Measurements from ENCODE around the gene SMG9. TPM values are rescaled to one million over a fixed set of nuclear protein-coding genes. Genes with fewer than 3 reads are reported as not detected.

Gene SMG9
- total and polyA plus RNA-seq, 4 donors: 5.4 to 8.9 (median 5.8) TPM

DNA sequence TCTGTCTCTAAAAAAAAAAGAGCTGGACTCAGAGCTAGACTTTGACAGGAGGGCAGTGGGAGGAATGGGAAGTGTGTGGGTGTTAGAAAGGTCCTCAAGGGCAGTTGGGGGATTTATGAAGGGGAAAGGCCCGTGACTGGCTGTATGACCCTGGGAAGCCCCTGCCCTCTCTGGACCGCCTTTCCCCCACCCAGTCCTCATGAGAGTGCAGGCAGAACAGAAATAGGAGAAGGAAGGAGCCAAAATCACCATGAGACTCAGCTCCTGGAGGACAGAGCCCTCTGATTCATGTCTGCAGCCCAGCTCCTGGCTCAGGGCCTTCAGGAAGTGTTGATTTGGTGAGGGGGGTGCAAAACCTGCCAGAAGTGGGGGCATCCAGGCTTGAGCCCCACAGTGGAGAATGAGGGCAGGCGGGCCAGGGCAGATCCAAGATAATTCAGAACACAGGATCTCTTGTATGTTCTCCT, 8.7 kb upstream of the SMG9 start:
- no peak overlapping the region for H3K27ac ChIP-seq (ENCODE audit: low read depth in 1 of 2, low read length in 2 of 2)
- TF ChIP-seq, protein P1, sequence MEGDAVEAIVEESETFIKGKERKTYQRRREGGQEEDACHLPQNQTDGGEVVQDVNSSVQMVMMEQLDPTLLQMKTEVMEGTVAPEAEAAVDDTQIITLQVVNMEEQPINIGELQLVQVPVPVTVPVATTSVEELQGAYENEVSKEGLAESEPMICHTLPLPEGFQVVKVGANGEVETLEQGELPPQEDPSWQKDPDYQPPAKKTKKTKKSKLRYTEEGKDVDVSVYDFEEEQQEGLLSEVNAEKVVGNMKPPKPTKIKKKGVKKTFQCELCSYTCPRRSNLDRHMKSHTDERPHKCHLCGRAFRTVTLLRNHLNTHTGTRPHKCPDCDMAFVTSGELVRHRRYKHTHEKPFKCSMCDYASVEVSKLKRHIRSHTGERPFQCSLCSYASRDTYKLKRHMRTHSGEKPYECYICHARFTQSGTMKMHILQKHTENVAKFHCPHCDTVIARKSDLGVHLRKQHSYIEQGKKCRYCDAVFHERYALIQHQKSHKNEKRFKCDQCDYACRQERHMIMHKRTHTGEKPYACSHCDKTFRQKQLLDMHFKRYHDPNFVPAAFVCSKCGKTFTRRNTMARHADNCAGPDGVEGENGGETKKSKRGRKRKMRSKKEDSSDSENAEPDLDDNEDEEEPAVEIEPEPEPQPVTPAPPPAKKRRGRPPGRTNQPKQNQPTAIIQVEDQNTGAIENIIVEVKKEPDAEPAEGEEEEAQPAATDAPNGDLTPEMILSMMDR (IDR thresholded peaks at IDR 0.05; ENCODE audit: low read depth, low read length, missing input control): no peak
- TF ChIP-seq, protein P2, sequence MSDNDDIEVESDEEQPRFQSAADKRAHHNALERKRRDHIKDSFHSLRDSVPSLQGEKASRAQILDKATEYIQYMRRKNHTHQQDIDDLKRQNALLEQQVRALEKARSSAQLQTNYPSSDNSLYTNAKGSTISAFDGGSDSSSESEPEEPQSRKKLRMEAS (IDR thresholded peaks at IDR 0.05): no peak
- TF ChIP-seq, protein P3, sequence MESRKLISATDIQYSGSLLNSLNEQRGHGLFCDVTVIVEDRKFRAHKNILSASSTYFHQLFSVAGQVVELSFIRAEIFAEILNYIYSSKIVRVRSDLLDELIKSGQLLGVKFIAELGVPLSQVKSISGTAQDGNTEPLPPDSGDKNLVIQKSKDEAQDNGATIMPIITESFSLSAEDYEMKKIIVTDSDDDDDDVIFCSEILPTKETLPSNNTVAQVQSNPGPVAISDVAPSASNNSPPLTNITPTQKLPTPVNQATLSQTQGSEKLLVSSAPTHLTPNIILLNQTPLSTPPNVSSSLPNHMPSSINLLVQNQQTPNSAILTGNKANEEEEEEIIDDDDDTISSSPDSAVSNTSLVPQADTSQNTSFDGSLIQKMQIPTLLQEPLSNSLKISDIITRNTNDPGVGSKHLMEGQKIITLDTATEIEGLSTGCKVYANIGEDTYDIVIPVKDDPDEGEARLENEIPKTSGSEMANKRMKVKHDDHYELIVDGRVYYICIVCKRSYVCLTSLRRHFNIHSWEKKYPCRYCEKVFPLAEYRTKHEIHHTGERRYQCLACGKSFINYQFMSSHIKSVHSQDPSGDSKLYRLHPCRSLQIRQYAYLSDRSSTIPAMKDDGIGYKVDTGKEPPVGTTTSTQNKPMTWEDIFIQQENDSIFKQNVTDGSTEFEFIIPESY (IDR thresholded peaks at IDR 0.05): no peak
- TF ChIP-seq NR2F2 (IDR thresholded peaks at IDR 0.05): no peak
- TF ChIP-seq RXRA (IDR thresholded peaks at IDR 0.05): no peak
- no peak for TF ChIP-seq HNF4G (IDR thresholded peaks at IDR 0.05)
- TF ChIP-seq SP1 (IDR thresholded peaks at IDR 0.05): no peak
- TF ChIP-seq, protein P4, sequence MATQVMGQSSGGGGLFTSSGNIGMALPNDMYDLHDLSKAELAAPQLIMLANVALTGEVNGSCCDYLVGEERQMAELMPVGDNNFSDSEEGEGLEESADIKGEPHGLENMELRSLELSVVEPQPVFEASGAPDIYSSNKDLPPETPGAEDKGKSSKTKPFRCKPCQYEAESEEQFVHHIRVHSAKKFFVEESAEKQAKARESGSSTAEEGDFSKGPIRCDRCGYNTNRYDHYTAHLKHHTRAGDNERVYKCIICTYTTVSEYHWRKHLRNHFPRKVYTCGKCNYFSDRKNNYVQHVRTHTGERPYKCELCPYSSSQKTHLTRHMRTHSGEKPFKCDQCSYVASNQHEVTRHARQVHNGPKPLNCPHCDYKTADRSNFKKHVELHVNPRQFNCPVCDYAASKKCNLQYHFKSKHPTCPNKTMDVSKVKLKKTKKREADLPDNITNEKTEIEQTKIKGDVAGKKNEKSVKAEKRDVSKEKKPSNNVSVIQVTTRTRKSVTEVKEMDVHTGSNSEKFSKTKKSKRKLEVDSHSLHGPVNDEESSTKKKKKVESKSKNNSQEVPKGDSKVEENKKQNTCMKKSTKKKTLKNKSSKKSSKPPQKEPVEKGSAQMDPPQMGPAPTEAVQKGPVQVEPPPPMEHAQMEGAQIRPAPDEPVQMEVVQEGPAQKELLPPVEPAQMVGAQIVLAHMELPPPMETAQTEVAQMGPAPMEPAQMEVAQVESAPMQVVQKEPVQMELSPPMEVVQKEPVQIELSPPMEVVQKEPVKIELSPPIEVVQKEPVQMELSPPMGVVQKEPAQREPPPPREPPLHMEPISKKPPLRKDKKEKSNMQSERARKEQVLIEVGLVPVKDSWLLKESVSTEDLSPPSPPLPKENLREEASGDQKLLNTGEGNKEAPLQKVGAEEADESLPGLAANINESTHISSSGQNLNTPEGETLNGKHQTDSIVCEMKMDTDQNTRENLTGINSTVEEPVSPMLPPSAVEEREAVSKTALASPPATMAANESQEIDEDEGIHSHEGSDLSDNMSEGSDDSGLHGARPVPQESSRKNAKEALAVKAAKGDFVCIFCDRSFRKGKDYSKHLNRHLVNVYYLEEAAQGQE (IDR thresholded peaks at IDR 0.05): no peak
- TF ChIP-seq EGR1 (IDR thresholded peaks at IDR 0.05; ENCODE audit: low read depth in 2 of 2): no peak
- no peak for TF ChIP-seq YY1 (IDR thresholded peaks at IDR 0.05)
- TF ChIP-seq JUND (IDR thresholded peaks at IDR 0.05): no peak
- no peak for TF ChIP-seq FOXA2 (IDR thresholded peaks at IDR 0.05)
- 59% methylated on average over 3 of the region's 3 CpGs for WGBS
- H3K4me1 ChIP-seq (ENCODE audit: control insufficient read depth in 4 of 4, insufficient read depth in 4 of 4, low read length in 3 of 4): no peaks in the 10 kb centered on the region
- H3K4me3 ChIP-seq (ENCODE audit: low read depth in 1 of 3, low read length in 3 of 3): no peak overlapping the region
- no peak overlapping the region for H3K9ac ChIP-seq (ENCODE audit: low read depth in 1 of 2, low read length in 2 of 2)
- no peaks in the 10 kb centered on the region for H3K27me3 ChIP-seq (ENCODE audit: control insufficient read depth in 4 of 4, insufficient read depth in 4 of 4, low read length in 3 of 4)
- no peaks in the 10 kb centered on the region for H3K9me3 ChIP-seq (ENCODE audit: control insufficient read depth in 4 of 4, low read length in 3 of 4)
- H3K36me3 ChIP-seq (ENCODE audit: control insufficient read depth in 4 of 4, insufficient read depth in 3 of 4, low read depth in 1 of 4, low read length in 3 of 4): no peaks in the 10 kb centered on the region
- DNase-seq (ENCODE audit: low spot score): no peak

DNA sequence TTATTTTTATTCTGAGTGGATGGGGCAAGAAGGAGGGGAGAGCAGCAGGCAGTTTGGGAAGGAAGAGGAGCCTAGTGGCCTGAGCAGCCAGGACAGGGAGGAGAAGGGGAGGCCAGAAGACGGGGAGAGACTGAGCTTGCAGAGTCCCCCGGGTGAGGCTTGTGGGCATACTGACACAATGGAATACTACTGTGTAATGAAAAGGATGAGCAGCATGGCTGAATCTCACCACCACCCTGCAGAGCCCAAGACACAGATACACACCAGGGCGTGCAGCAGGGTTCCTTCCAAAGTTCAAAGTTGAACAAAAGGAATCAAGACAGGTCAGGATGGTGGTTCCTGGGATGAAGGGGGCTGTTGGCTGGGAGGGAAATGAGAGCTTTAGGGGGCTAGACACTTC, 8.1 kb upstream of the SMG9 start:
- H3K4me1 ChIP-seq (ENCODE audit: control insufficient read depth in 4 of 4, insufficient read depth in 4 of 4, low read length in 3 of 4): no peaks in the 10 kb centered on the region

More for the DNA sequence above, 8.1 kb upstream of the SMG9 start:
- DNase-seq (ENCODE audit: low spot score): no peak
- WGBS: 80% methylated on average over 3 of the region's 3 CpGs
- H3K4me3 ChIP-seq (ENCODE audit: low read depth in 1 of 3, low read length in 3 of 3): no peak overlapping the region
- no peak for TF ChIP-seq NR2F2 (IDR thresholded peaks at IDR 0.05)
- TF ChIP-seq SP1 (IDR thresholded peaks at IDR 0.05): no peak
- H3K36me3 ChIP-seq (ENCODE audit: control insufficient read depth in 4 of 4, insufficient read depth in 3 of 4, low read depth in 1 of 4, low read length in 3 of 4): no peaks in the 10 kb centered on the region
- H3K27me3 ChIP-seq (ENCODE audit: control insufficient read depth in 4 of 4, insufficient read depth in 4 of 4, low read length in 3 of 4): no peaks in the 10 kb centered on the region
- H3K9ac ChIP-seq (ENCODE audit: low read depth in 1 of 2, low read length in 2 of 2): no peak overlapping the region
- H3K9me3 ChIP-seq (ENCODE audit: control insufficient read depth in 4 of 4, low read length in 3 of 4): no peaks in the 10 kb centered on the region
- H3K27ac ChIP-seq (ENCODE audit: low read depth in 1 of 2, low read length in 2 of 2): no peak overlapping the region
